H1 (cell line): ENCODE measurements around the gene ELFN2. TPM values are rescaled to one million over a fixed set of nuclear protein-coding genes. Genes with fewer than 3 reads are reported as not detected.

ENCODE experiments used
- CTCF ChIA-PET: fragments of 300-600 bp; sonication (Branson Sonifier 250); formaldehyde crosslinking; loops from one replicate; lab custom pipeline; 2021; ENCODE audit not compliant: partially characterized antibody; lab: Charles Lee
- POLR2A ChIA-PET: fragments of 300-600 bp; sonication (Branson Sonifier 250); formaldehyde crosslinking; loops from one replicate; lab custom pipeline; 2021; ENCODE audit warnings: inconsistent platforms; ENCODE audit not compliant: partially characterized antibody; lab: Charles Lee
- DNase-seq, 2 experiments: peaks; one replicate each; pipeline versions ENCODE4 v3.0.0 to v3.0.0-alpha.2; 2010 to 2022; ENCODE audit warnings: low spot score in 2 of 2, low read depth in 1 of 2, mixed read lengths in 1 of 2
- FAIRE-seq: peaks from 2 replicates; lab custom pipeline; 2011; peaks lifted over from hg19 to GRCh38; lab: Jason Lieb, UNC
- H2AFZ ChIP-seq: 2 replicates; pipeline ENCODE4 v1.8.1; 2012; ENCODE audit warnings: low read length, inconsistent platforms
- H2AK5ac ChIP-seq: 2 replicates; pipeline ENCODE4 v1.6.1; 2013; ENCODE audit warnings: low read depth, low read length
- H2BK120ac ChIP-seq: replicated peaks from 2 replicates; pipeline ENCODE3; 2013; ENCODE audit warnings: low read depth, low read length, inconsistent platforms
- H2BK12ac ChIP-seq: 2 replicates; pipeline ENCODE4 v1.6.1; 2013; ENCODE audit warnings: low read depth, low read length
- H2BK15ac ChIP-seq: 2 replicates; pipeline ENCODE4 v1.6.1; 2013; ENCODE audit warnings: low read length
- H2BK20ac ChIP-seq: 2 replicates; pipeline ENCODE4 v1.6.1; 2013; ENCODE audit warnings: low read length
- H2BK5ac ChIP-seq: 2 replicates; pipeline ENCODE4 v1.6.1; 2013; ENCODE audit warnings: low read depth, low read length
- H3K14ac ChIP-seq: 2 replicates; pipeline ENCODE4 v1.6.1; 2013; ENCODE audit warnings: inconsistent platforms; ENCODE audit not compliant: insufficient read length
- H3K18ac ChIP-seq: 2 replicates; pipeline ENCODE4 v1.6.1; 2013; ENCODE audit warnings: low read length; ENCODE audit errors: extremely low read depth
- H3K23ac ChIP-seq: 2 replicates; pipeline ENCODE4 v1.6.1; 2013; ENCODE audit warnings: inconsistent platforms; ENCODE audit not compliant: insufficient read length
- H3K23me2 ChIP-seq: 2 replicates; pipeline ENCODE4 v1.6.1; 2013; ENCODE audit warnings: low read depth, low read length
- H3K27ac ChIP-seq: 2 replicates; pipeline ENCODE4 v1.6.1; 2011; ENCODE audit warnings: low read depth, low read length, inconsistent platforms
- H3K27me3 ChIP-seq, 4 experiments: replicated peaks in 1 of 4; 1 replicate in 1 of 4; 2 replicates in 3 of 4; pipeline versions ENCODE4 v1.6.1 to v1.8.1; 2011 to 2013; ENCODE audit warnings: low read length in 3 of 4, mild to moderate bottlenecking in 3 of 4, inconsistent platforms in 2 of 4, mixed read lengths in 2 of 4, moderate library complexity in 1 of 4; ENCODE audit not compliant: control insufficient read depth in 3 of 4, insufficient read depth in 3 of 4; ENCODE audit errors: extremely low read depth in 1 of 4
- H3K36me3 ChIP-seq, 4 experiments: 2 replicates each; pipeline versions ENCODE4 v1.6.1 to v1.8.1; 2011 to 2013; ENCODE audit warnings: mild to moderate bottlenecking in 4 of 4, low read length in 3 of 4, moderate library complexity in 2 of 4, control low read depth in 1 of 4, inconsistent platforms in 1 of 4; ENCODE audit not compliant: insufficient read depth in 4 of 4, control insufficient read depth in 2 of 4
- H3K4ac ChIP-seq: replicated peaks from 2 replicates; pipeline ENCODE3; 2013; ENCODE audit warnings: low read length, low read depth, mixed read lengths, inconsistent platforms; ENCODE audit not compliant: insufficient read length
- H3K4me1 ChIP-seq, 4 experiments: replicated peaks in 1 of 4; 1 replicate in 1 of 4; 2 replicates in 3 of 4; pipeline versions ENCODE4 v1.6.1 to v1.8.1; 2011 to 2013; ENCODE audit warnings: low read length in 3 of 4, inconsistent platforms in 2 of 4, mixed read lengths in 1 of 4; ENCODE audit not compliant: insufficient read depth in 4 of 4, control insufficient read depth in 3 of 4
- H3K4me2 ChIP-seq, 2 experiments: 2 replicates each; pipeline versions ENCODE4 v1.6.1 to v1.8.1; 2011 to 2013; ENCODE audit warnings: low read depth in 2 of 2, low read length in 2 of 2, control low read depth in 1 of 2, inconsistent platforms in 1 of 2, mild to moderate bottlenecking in 1 of 2; ENCODE audit not compliant: insufficient read depth in 1 of 2
- H3K4me3 ChIP-seq, 4 experiments: fragments of 200-600, 300-600 bp in 1 of 4; sonication (generic), shearing (Covaris generic), sonication (Bioruptor Twin) in 1 of 4; 2 replicates each; pipeline versions ENCODE4 v1.5.1 to v1.8.1; 2011 to 2016; ENCODE audit warnings: low read length in 4 of 4, low read depth in 3 of 4, control low read depth in 2 of 4, inconsistent platforms in 2 of 4, mild to moderate bottlenecking in 2 of 4, mixed read lengths in 1 of 4, moderate library complexity in 1 of 4; ENCODE audit not compliant: insufficient read depth in 2 of 4; ENCODE audit errors: extremely low read depth in 1 of 4
- H3K56ac ChIP-seq: replicated peaks from 2 replicates; pipeline ENCODE3; 2013; ENCODE audit warnings: low read depth, mild to moderate bottlenecking, mixed read lengths, low read length, inconsistent platforms; ENCODE audit not compliant: insufficient read length
- H3K79me1 ChIP-seq: 2 replicates; pipeline ENCODE4 v1.6.1; 2013; ENCODE audit warnings: low read depth, low read length, control low read depth
- H3K79me2 ChIP-seq, 2 experiments: 2 replicates each; pipeline versions ENCODE4 v1.6.1 to v1.8.1; 2012 to 2013; ENCODE audit warnings: low read length in 2 of 2, mild to moderate bottlenecking in 2 of 2, inconsistent platforms in 1 of 2; ENCODE audit not compliant: insufficient read depth in 2 of 2, control insufficient read depth in 1 of 2
- H3K9ac ChIP-seq, 4 experiments: replicated peaks in 1 of 4; 1 replicate in 1 of 4; 2 replicates in 3 of 4; pipeline versions ENCODE4 v1.6.1 to v1.8.1; 2011 to 2013; ENCODE audit warnings: low read depth in 3 of 4, low read length in 3 of 4, control low read depth in 2 of 4, mild to moderate bottlenecking in 2 of 4, moderate library complexity in 2 of 4, inconsistent platforms in 1 of 4; ENCODE audit errors: extremely low read depth in 1 of 4
- H3K9me3 ChIP-seq, 2 experiments: 2 replicates each; pipeline versions ENCODE4 v1.6.1 to v1.8.1; 2012 to 2013; ENCODE audit warnings: mild to moderate bottlenecking in 2 of 2, moderate library complexity in 2 of 2, control low read depth in 1 of 2, inconsistent platforms in 1 of 2, low read depth in 1 of 2, low read length in 1 of 2, mixed read lengths in 1 of 2; ENCODE audit not compliant: insufficient read depth in 2 of 2
- H4K20me1 ChIP-seq, 2 experiments: replicated peaks in 1 of 2; 2 replicates each; pipeline versions ENCODE3 to v1.8.1; 2011 to 2013; ENCODE audit warnings: inconsistent platforms in 2 of 2, low read length in 2 of 2, mild to moderate bottlenecking in 1 of 2; ENCODE audit not compliant: insufficient read depth in 2 of 2, control insufficient read depth in 1 of 2
- H4K5ac ChIP-seq: 2 replicates; pipeline ENCODE4 v1.6.1; 2013; ENCODE audit warnings: low read length, low read depth, mixed read lengths, inconsistent platforms; ENCODE audit not compliant: insufficient read length
- H4K8ac ChIP-seq: 2 replicates; pipeline ENCODE4 v1.8.0; 2013; ENCODE audit warnings: mild to moderate bottlenecking, moderate library complexity, low read length, inconsistent platforms; ENCODE audit not compliant: insufficient read depth; ENCODE audit errors: extremely low read depth
- H4K91ac ChIP-seq: replicated peaks from 2 replicates; pipeline ENCODE3; 2013; ENCODE audit warnings: low read length, mixed read lengths, inconsistent platforms; ENCODE audit not compliant: insufficient read length
- CBX5 ChIP-seq: fragments of 300-800, 300-1000 bp; sonication (generic); IDR thresholded peaks from 2 replicates; pipeline ENCODE4 v1.7.1; 2016; ENCODE audit warnings: antibody characterized with exemption, low read length, low read depth
- CEBPB ChIP-seq: IDR thresholded peaks from 2 replicates; pipeline ENCODE4 v1.6.1; 2012; ENCODE audit warnings: low read depth, low read length
- CHD2 ChIP-seq: IDR thresholded peaks from 2 replicates; pipeline ENCODE4 v1.6.1; 2012; ENCODE audit warnings: low read length, improper control_type of control experiment
- EGR1 ChIP-seq: IDR thresholded peaks from 2 replicates; pipeline ENCODE4 v1.6.1; 2011; ENCODE audit warnings: low read depth, low read length, borderline replicate concordance
- EP300 ChIP-seq, 2 experiments: IDR thresholded peaks; 1 replicate in 1 of 2; 2 replicates in 1 of 2; pipeline ENCODE4 v1.6.1; 2011 to 2012; ENCODE audit warnings: low read depth in 2 of 2, low read length in 2 of 2, mild to moderate bottlenecking in 2 of 2, borderline replicate concordance in 1 of 2, inconsistent platforms in 1 of 2, moderate library complexity in 1 of 2
- GABPA ChIP-seq: IDR thresholded peaks from 2 replicates; pipeline ENCODE4 v1.6.1; 2011; ENCODE audit warnings: mild to moderate bottlenecking, low read length, moderate library complexity, borderline replicate concordance; ENCODE audit not compliant: insufficient read depth
- HDAC6 ChIP-seq: IDR thresholded peaks from one replicate; pipeline ENCODE4 v1.7.1; 2012; ENCODE audit warnings: low read depth, mild to moderate bottlenecking, inconsistent platforms, low read length, moderate library complexity
- JUND ChIP-seq: IDR thresholded peaks from 2 replicates; pipeline ENCODE4 v1.6.1; 2011; ENCODE audit warnings: mild to moderate bottlenecking, improper control_type of control experiment, low read length
- POLR2AphosphoS5 ChIP-seq: IDR thresholded peaks from 2 replicates; pipeline ENCODE4 v1.6.1; 2011; ENCODE audit warnings: low read depth, low read length
- RFX5 ChIP-seq: IDR thresholded peaks from 2 replicates; pipeline ENCODE4 v1.6.1; 2011; ENCODE audit warnings: low read depth, low read length, improper control_type of control experiment, borderline replicate concordance
- SIN3A ChIP-seq, 2 experiments: IDR thresholded peaks in 1 of 2; conservative IDR thresholded peaks in 1 of 2; 2 replicates each; pipeline ENCODE4 v1.6.1; 2011 to 2012; ENCODE audit warnings: low read length in 2 of 2, improper control_type of control experiment in 1 of 2, low read depth in 1 of 2, mild to moderate bottlenecking in 1 of 2
- SP4 ChIP-seq: IDR thresholded peaks from 2 replicates; pipeline ENCODE4 v1.6.1; 2012; ENCODE audit warnings: low read length, inconsistent platforms
- TAF7 ChIP-seq: optimal IDR thresholded peaks from 2 replicates; pipeline ENCODE3; 2011; ENCODE audit warnings: low read depth, mild to moderate bottlenecking, inconsistent platforms, low read length, moderate library complexity, borderline replicate concordance
- WGBS, 2 experiments: shearing (Covaris generic) in 1 of 2; methylation state at CpG; one replicate each; pipeline versions ENCODE4 v1.1.6 to v1.1.7; 2013 to 2015; ENCODE audit warnings: low lambda C conversion rate in 2 of 2, mixed read lengths in 2 of 2, inconsistent platforms in 1 of 2, low coverage in 1 of 2, missing lambda C conversion rate in 1 of 2; ENCODE audit not compliant: insufficient replicate concordance in 2 of 2, insufficient coverage in 1 of 2, insufficient read length in 1 of 2; ENCODE audit errors: extremely low coverage in 1 of 2, missing lambda C conversion rate in 1 of 2; 5-methylcytosine and 5-hydroxymethylcytosine counted together
- polyA plus RNA-seq, 7 experiments: library from polyadenylated mRNA; depleted of rRNA in 3 of 7; stranded (reverse) in 5 of 7; unstranded in 2 of 7; fragments of >200 nt in 5 of 7; fragments of 200-250 nt in 2 of 7; gene quantifications; 1 replicate in 5 of 7; 2 replicates in 1 of 7; 4 replicates in 1 of 7; pipeline versions ENCODE4 v1.2.1 to v1.2.3, GENCODE V29; 2011 to 2013; ENCODE audit warnings: missing spikeins in 2 of 7, mixed read lengths in 2 of 7
- total RNA-seq: library from RNA; stranded (reverse); fragmentation: NEBNext Ultra II Directional; extraction: Animal tissue kit (Norgen Biotek cat#: 25700); gene quantifications from 2 replicates; pipeline ENCODE4 v1.2.1, GENCODE V29; 2021

ELFN2 gene
- total and polyA plus RNA-seq, 2 of the 8 experiments (the other 6 are each of a cell fraction or from before 2014, with no cell fraction given) = 0.63 to 0.88 TPM

DNA sequence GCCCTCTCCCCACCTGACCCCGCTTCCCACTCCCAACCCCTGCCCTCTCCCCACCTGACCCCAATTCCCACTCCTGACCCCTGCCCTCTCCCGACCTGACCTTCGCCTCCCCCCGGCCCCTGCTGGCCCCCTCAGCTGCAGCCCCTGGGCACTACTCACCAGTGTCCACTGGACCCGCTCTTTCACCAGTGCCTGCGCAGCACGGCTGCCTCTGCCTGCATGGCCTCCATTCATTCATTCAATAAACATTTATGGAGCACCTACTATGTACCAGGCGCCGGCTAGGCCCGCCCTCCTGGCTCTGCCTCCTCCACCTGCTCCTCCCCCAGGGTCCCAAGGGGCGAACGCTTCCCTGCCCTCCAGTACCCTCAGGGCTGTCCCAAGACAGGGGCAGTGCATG is 42.6 kb downstream of the ELFN2 start:
- no peak overlapping the region for H3K4ac ChIP-seq
- CTCF ChIA-PET = no interaction called here
- H2BK20ac ChIP-seq = no peak overlapping the region
- peaks cover 0 to 4% (median 0%) of the 10 kb centered on the region in 4 experiments; a peak in 3 of 7 replicates for H3K4me1 ChIP-seq
- no peak for FAIRE-seq
- no peaks in the 10 kb centered on the region for H3K79me1 ChIP-seq
- H3K14ac ChIP-seq = no peak overlapping the region
- no peak overlapping the region for H3K27ac ChIP-seq
- H3K4me2 ChIP-seq = no peak overlapping the region
- H4K91ac ChIP-seq = no peak overlapping the region
- no peak overlapping the region for H2AK5ac ChIP-seq
- no peaks in the 10 kb centered on the region for H3K9me3 ChIP-seq
- no peak overlapping the region for H2BK15ac ChIP-seq
- no peak overlapping the region for H3K4me3 ChIP-seq
- no peak overlapping the region for H4K8ac ChIP-seq
- POLR2A ChIA-PET = no interaction called here
- no peak overlapping the region for H3K23ac ChIP-seq
- 93% methylated on average over 7 of the region's 12 CpGs; no CpG with 5 or more reads in 1 of the 2 experiments for WGBS, 2 experiments
- H3K23me2 ChIP-seq = no peaks in the 10 kb centered on the region
- H3K56ac ChIP-seq = no peak overlapping the region
- no peaks in the 10 kb centered on the region for H3K36me3 ChIP-seq
- DNase-seq = no peak
- H2AFZ ChIP-seq = no peak overlapping the region
- H2BK120ac ChIP-seq = no peak overlapping the region
- no peak overlapping the region for H4K5ac ChIP-seq
- no peak overlapping the region for H2BK12ac ChIP-seq
- no peak overlapping the region for H2BK5ac ChIP-seq
- no peak overlapping the region for H3K18ac ChIP-seq
- H4K20me1 ChIP-seq = no peaks in the 10 kb centered on the region
- no peaks in the 10 kb centered on the region; a peak in 1 of 7 replicates for H3K27me3 ChIP-seq
- no peak overlapping the region for H3K9ac ChIP-seq
- no peaks in the 10 kb centered on the region for H3K79me2 ChIP-seq
- TF ChIP-seq SIN3A (conservative IDR thresholded peaks at IDR 0.05 in 1 of 2, IDR thresholded peaks at IDR 0.05 in 1 of 2; ENCODE audit: low read depth in 1 of 2, low read length in 2 of 2) = no peak
- TF ChIP-seq POLR2AphosphoS5 = no peak
- no peak for TF ChIP-seq JUND
- TF ChIP-seq RFX5 = no peak
- no peak for TF ChIP-seq CHD2
- TF ChIP-seq HDAC6 = no peak
- no peak for TF ChIP-seq EGR1
- TF ChIP-seq TAF7 = no peak
- no peak for TF ChIP-seq GABPA
- TF ChIP-seq CBX5 = no peak
- no peak for TF ChIP-seq SP4
- TF ChIP-seq EP300 (IDR thresholded peaks at IDR 0.05; ENCODE audit: borderline replicate concordance in 1 of 2, low read depth in 2 of 2, low read length in 2 of 2) = no peak
- TF ChIP-seq CEBPB = no peak
